Activated T-helper 1 cell treated with Interleukin-2 at 50 U/mL for 16 hours (primary cell): ENCODE data around the gene LRIG1.

Experiments used
- DNase-seq: peaks from one replicate; pipeline ENCODE4 v3.0.0-alpha.2; 2020; ENCODE audit warnings: low read depth

The LRIG1 gene

GRCh38 chr3:66489115-66489514 is 11.7 kb downstream of the LRIG1 start:
- DNase-seq: no peak

GRCh38 chr3:66488492-66488891 is 12.3 kb downstream of the LRIG1 start:
- DNase-seq: no peak

DNA sequence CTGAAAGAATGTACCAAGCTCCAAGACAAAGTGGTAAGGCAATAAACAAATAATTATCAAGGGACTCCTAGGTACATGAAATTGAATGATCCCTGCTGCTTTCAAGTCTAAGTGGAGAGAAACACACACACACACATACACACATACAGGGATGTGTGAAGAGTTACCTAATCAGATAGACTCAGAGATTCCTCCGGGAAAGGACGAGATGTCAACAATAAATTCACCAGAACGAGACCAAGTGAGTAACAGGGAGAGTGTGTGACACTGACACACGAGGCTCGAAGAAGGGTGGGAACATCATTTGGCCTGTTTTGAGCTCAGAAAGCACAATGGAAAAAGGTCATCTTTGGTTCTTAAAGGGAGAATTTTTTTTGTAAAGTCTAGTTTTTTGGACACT is 13.4 kb downstream of the LRIG1 start:
- no peak for DNase-seq

DNA sequence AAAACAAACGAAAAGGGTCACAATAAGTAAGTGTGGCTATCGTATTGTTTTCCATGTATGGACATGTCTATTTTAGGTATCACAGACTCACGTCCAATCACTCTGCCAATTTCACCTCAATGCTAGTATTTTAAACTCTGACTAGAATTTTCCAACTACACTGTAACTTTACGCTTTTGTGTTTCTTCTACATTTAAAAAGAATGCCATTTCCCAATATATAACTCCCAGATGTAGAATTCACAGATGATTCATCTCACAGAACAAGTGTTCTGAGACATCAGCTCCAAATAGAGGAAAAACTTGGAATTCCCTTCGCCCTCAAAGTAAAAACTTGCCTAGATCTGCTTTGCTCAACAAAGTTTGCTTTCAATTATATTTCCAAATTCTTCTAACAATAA is 14.2 kb downstream of the LRIG1 start:
- no peak for DNase-seq

DNA sequence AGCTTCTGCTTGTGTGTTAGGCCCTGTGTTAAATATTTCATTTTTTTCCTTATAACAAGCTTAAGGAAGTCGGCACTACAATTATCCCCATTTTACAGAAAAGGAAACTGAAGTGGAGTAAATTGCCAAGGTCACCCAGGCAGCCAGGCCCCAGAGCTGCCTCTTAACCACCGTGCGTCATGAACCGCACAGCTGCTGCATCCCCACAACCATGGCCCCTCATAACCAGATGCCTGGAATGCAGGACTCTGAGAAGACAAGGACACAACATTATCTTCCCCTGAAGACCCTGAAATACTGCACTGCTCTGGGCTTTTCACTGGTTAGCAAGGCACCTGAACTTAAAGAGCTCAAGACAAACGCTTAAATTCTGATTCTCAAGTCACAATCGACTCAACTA is 14.6 kb downstream of the LRIG1 start:
- no peak for DNase-seq

GRCh38 chr3:66485291-66485968 is 15.4 kb downstream of the LRIG1 start:
- DNase-seq: no peak

DNA sequence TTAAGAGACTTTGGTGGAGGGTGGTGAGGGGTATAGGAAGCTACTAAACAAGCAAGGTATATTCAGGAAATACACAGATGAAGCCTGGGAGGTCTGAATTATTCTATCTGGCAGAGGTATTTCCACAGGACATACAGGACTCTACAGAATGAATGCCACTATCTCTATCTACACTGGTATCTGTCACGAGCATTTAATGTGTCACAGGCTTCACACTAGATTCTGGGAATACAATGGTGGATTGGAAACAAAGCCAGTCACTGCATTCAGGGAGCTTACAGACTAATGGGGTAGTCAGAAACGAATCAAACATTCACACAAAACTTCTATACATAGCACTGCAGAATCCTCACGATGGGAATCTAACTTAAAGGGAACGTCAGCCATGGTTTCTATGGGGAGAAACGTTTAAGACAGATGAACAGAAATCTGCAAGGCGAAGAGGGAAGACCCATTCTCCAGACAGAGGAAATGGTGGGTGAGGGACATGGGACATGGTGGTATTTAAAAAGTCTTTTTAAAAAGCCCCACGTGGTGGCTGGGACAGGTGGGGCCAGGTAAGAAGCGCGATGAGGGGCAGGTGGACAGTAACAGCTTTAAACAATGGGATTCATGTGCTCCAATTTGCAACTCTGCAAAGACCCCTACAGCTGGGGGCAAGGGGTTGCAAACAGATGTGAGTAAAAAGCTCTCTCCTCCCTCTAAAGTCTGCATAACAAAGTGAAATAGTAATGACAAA is 16.5 kb downstream of the LRIG1 start:
- no peak for DNase-seq

DNA sequence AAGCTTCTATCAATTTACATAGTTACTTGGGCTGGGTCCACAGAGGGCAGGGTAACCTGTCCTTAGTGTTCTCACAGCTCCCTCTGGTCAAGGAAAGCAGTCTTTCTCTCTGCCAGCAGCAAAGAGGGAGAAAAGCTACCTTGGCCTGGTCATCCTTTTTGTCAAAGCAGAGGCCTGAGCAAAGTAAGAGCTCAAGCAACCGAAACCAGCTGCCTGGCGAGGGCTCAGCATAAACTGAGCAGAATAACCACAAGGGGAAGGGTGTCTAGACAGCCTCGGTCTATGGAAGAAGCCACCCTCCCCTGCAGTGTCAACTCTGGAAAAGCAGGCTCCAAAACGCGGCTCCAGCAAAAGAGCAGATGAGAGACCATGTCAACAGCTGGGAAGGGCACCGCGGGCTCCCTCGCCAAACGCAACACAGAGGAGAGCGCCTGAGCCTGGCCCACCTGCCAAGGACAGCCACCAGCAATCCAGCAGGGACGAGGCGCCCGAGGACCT is 17.4 kb downstream of the LRIG1 start:
- no peak for DNase-seq

- DNase-seq: no peak
These were observed 17.8 kb downstream of the LRIG1 start for GRCh38 chr3:66483006-66483405.

- DNase-seq: no peak
These were observed 18.8 kb downstream of the LRIG1 start for GRCh38 chr3:66482018-66482404.

GRCh38 chr3:66481071-66482017 is 19.5 kb downstream of the LRIG1 start:
- no peak for DNase-seq

- no peak for DNase-seq
These were observed 20.2 kb downstream of the LRIG1 start for GRCh38 chr3:66480666-66481065.

- DNase-seq: no peak
These were observed 21.3 kb downstream of the LRIG1 start for GRCh38 chr3:66479532-66479947.

DNA sequence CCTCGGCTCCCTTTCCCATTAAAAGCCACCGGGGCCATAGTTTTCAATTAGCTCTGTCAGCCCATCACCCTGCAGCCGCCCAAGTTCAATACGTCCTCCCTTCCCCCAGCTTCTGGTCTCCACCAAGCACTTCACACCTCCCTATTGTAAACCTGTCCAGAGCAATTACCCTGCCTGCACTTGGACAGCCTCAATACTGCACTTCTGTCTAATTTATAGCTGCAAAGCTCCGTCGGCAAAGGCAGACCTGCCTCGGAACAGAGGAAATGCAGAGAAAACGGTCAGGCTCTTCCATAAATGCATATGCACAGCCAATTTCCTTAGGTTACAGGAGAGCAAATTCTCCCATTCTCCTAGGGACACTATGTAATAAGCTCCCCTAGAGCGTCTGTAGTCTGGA is 21.9 kb downstream of the LRIG1 start:
- no peak for DNase-seq

DNA sequence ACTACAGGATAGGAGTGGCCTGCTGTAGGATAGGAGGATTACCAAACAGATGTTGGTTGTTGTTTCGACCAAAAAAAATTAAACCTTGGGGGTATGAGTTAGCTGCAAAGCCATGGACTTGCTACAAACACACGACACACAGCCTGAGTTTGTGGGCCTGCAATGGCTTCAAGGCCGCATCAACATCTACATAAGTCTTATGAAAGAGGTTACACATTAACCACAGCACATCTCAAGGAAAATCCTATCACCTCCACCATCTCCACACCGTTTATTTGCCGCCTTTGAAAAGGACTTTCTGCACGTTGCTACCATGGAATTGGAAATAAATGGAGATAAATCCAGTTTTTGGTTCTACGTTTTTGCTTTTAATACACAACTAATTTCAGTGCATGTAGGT is 23.0 kb downstream of the LRIG1 start:
- no peak for DNase-seq

DNA sequence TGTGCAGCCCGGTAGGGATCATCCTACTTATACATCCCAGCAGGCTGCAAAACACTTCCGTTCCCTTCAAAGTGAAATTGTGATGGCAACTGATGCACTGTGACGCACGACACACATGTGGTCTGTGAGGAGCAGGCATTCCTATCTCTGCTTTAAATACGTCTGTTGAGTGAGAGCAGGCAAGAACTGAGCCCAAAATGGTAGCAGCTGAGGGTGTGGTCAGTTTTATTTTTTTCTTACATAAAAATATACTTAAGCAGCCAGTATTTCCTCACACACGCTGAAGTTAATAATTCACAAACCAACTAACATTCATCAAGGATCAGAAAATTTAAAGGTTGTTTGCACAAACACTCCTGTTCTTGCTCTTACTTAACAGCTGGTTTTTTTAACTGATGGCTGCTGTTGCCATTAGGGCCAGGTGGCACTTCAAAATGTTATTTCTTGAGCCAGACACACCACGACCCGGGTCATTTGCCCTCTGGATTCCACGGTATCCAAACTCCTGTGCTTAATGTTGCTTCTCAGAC is 23.9 kb downstream of the LRIG1 start:
- DNase-seq: no peak

DNA sequence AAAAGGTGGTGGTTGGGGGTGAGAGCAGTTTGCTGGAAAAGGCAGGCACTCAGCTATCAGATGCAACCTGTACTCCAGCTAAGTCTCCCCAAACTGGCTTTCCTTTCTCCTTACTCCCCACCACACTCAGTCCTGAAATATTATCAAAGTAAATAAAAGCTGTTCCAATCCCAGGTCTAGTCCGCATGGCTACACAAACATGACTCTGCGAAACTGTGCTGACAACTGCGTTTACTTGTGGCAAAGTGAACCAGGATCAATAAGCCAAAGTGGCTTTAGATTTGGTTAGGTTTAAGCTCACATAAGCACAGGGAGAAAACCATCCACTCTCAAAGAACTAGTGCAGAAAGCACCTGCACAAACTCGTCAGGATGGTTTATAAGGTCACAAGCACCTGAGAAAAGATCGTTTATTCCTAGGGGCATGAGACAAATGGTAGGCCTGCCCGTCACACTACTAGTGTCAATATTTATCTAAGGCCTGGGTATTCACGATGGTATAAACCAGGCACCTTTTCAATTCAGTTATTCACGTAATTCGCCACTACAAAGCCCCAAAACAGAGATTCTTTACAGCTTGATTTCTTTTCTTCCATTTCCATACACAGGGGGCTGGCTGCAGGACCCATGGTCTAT is 25.3 kb downstream of the LRIG1 start:
- no peak for DNase-seq

DNA sequence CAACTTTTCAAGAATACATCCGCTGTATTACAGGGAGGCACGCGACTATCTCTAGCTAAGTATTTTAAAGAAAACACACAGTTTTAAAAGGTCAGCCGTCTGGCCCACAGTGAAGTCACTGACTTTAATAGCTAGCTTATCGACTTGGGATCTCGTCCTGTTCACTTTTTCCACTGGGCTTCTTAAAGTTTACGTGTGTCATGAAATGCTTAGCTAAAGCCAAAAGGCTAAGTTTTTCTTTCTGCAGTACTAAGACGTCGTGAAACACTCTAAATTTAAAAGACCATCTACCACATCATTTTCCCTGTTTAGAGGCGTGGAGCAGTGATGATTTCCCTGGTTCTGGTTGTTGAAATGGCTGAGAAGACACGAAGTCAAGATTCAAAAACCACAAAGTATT is 27.1 kb downstream of the LRIG1 start:
- no peak for DNase-seq

- DNase-seq: no peak
These were observed 27.6 kb downstream of the LRIG1 start for GRCh38 chr3:66473181-66473580.

GRCh38 chr3:66472313-66473134 is 28.3 kb downstream of the LRIG1 start:
- peak; percentile 7 for DNase-seq
